ENCODE data around the gene MEF2D.
A peak's percentile ranks its signal among the peaks of the same experiment; 100 is the strongest.

- TF ChIP-seq CTCF (IDR thresholded peaks at IDR 0.05; ENCODE audit: low read depth, low read length), result no peak
- TF ChIP-seq EZH2phosphoT487 (IDR thresholded peaks at IDR 0.05; ENCODE audit: low read depth), result peak; percentile 48; the same call in 1 of the 2 replicates
Observed at GRCh38 chr1:156440654-156441437, 59.7 kb downstream of the MEF2D start.

Data from OCI-LY3 (cell line).